WTC11 (cell line): ENCODE results near the gene LBX2.

Experiments
- CREB1 ChIP-seq: sonication (generic); formaldehyde crosslinking; IDR thresholded peaks from 2 replicates; pipeline ENCODE4 v1.8.0; 2023; ENCODE audit warnings: mild to moderate bottlenecking, missing genetic modification reagents
- ELF4 ChIP-seq: sonication (generic); formaldehyde crosslinking; IDR thresholded peaks from 2 replicates; pipeline ENCODE4 v1.8.1; 2022; ENCODE audit warnings: low read depth, mild to moderate bottlenecking, moderate library complexity, missing genetic modification reagents
- FOXJ3 ChIP-seq: sonication (generic); formaldehyde crosslinking; IDR thresholded peaks from 2 replicates; pipeline ENCODE4 v1.9.0; 2021; ENCODE audit warnings: missing genetic modification reagents, mild to moderate bottlenecking, borderline replicate concordance
- GABPB1 ChIP-seq: sonication (generic); formaldehyde crosslinking; IDR thresholded peaks from 2 replicates; pipeline ENCODE4 v1.8.1; 2023; ENCODE audit warnings: mild to moderate bottlenecking, missing genetic modification reagents
- NR1H2 ChIP-seq: sonication (generic); formaldehyde crosslinking; IDR thresholded peaks from 2 replicates; pipeline ENCODE4 v1.9.0; 2021; ENCODE audit warnings: mild to moderate bottlenecking, moderate library complexity, missing genetic modification reagents
- NR3C1 ChIP-seq: sonication (generic); formaldehyde crosslinking; conservative IDR thresholded peaks from 2 replicates; pipeline ENCODE4 v1.8.1; 2023; ENCODE audit warnings: low read depth, mild to moderate bottlenecking, missing genetic modification reagents
- ZNF121 ChIP-seq: sonication (generic); formaldehyde crosslinking; IDR thresholded peaks from 2 replicates; pipeline ENCODE4 v1.8.0; 2023; ENCODE audit warnings: missing genetic modification reagents
- ZNF416 ChIP-seq: fragments of 250-450 bp; sonication (Bioruptor Pico); IDR thresholded peaks from 2 replicates; pipeline ENCODE4 v1.9.0; 2021; ENCODE audit warnings: mild to moderate bottlenecking, inconsistent platforms
- TF ChIP-seq, protein P1 (sequence below): fragments of 200-600 bp; IDR thresholded peaks from 2 replicates; pipeline ENCODE4 v1.8.0; 2022; ENCODE audit warnings: antibody characterized with exemption
- TF ChIP-seq, protein P2 (sequence below): sonication (generic); formaldehyde crosslinking; IDR thresholded peaks from 2 replicates; pipeline ENCODE4 v1.8.1; 2023; ENCODE audit warnings: mild to moderate bottlenecking, missing genetic modification reagents, moderate library complexity
- TF ChIP-seq, protein P3 (sequence below): sonication (generic); formaldehyde crosslinking; conservative IDR thresholded peaks from 2 replicates; pipeline ENCODE4 v1.8.1; 2023; ENCODE audit warnings: mild to moderate bottlenecking, low read depth, missing genetic modification reagents, moderate library complexity
- TF ChIP-seq, protein P4 (sequence below): sonication (generic); formaldehyde crosslinking; IDR thresholded peaks from 2 replicates; pipeline ENCODE4 v1.8.1; 2022; ENCODE audit warnings: low read depth, mild to moderate bottlenecking, moderate library complexity, missing genetic modification reagents, borderline replicate concordance

DNA sequence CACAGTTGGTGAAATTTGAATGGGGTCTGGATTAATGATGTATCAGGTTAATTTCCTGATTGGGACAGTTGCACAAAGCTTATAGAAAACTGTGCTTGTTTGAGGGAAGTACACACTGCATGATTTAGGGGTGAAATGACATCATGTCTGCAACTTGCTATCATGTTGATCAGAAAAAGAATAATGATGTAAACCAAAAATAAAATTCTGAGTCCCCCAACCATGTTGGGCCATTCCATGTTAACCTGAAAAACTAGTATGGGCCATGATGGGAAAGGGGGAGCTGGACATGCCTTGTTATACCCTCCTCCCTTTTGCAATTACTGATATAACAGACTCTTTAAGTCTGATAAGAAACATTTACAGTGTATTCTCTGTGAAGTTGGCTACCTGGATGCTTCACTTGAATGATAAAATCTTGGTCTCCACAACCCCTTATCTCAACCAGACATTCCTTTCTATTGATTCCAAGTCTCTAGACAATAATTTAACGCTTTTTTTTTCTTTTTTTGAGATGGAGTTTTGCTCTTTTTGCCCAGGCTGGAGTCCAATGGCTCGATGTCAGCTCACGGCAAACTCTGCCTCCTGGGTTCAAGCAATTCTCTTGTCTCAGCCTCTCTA, 48.7 kb downstream of the LBX2 start:
- no peak for TF ChIP-seq GABPB1 (CRISPR knock-in tag)
- TF ChIP-seq, protein P1, sequence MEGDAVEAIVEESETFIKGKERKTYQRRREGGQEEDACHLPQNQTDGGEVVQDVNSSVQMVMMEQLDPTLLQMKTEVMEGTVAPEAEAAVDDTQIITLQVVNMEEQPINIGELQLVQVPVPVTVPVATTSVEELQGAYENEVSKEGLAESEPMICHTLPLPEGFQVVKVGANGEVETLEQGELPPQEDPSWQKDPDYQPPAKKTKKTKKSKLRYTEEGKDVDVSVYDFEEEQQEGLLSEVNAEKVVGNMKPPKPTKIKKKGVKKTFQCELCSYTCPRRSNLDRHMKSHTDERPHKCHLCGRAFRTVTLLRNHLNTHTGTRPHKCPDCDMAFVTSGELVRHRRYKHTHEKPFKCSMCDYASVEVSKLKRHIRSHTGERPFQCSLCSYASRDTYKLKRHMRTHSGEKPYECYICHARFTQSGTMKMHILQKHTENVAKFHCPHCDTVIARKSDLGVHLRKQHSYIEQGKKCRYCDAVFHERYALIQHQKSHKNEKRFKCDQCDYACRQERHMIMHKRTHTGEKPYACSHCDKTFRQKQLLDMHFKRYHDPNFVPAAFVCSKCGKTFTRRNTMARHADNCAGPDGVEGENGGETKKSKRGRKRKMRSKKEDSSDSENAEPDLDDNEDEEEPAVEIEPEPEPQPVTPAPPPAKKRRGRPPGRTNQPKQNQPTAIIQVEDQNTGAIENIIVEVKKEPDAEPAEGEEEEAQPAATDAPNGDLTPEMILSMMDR: no peak
- TF ChIP-seq FOXJ3 (CRISPR knock-in tag): no peak
- TF ChIP-seq ZNF121 (CRISPR knock-in tag): no peak
- TF ChIP-seq, protein P2, sequence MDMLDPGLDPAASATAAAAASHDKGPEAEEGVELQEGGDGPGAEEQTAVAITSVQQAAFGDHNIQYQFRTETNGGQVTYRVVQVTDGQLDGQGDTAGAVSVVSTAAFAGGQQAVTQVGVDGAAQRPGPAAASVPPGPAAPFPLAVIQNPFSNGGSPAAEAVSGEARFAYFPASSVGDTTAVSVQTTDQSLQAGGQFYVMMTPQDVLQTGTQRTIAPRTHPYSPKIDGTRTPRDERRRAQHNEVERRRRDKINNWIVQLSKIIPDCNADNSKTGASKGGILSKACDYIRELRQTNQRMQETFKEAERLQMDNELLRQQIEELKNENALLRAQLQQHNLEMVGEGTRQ (CRISPR knock-in tag): no peak
- TF ChIP-seq, protein P3, sequence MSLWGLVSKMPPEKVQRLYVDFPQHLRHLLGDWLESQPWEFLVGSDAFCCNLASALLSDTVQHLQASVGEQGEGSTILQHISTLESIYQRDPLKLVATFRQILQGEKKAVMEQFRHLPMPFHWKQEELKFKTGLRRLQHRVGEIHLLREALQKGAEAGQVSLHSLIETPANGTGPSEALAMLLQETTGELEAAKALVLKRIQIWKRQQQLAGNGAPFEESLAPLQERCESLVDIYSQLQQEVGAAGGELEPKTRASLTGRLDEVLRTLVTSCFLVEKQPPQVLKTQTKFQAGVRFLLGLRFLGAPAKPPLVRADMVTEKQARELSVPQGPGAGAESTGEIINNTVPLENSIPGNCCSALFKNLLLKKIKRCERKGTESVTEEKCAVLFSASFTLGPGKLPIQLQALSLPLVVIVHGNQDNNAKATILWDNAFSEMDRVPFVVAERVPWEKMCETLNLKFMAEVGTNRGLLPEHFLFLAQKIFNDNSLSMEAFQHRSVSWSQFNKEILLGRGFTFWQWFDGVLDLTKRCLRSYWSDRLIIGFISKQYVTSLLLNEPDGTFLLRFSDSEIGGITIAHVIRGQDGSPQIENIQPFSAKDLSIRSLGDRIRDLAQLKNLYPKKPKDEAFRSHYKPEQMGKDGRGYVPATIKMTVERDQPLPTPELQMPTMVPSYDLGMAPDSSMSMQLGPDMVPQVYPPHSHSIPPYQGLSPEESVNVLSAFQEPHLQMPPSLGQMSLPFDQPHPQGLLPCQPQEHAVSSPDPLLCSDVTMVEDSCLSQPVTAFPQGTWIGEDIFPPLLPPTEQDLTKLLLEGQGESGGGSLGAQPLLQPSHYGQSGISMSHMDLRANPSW: no peak
- no peak for TF ChIP-seq NR3C1
- TF ChIP-seq NR1H2: no peak
- TF ChIP-seq ZNF416 (CRISPR knock-in tag): no peak
- no peak for TF ChIP-seq CREB1 (CRISPR knock-in tag)
- TF ChIP-seq, protein P4, sequence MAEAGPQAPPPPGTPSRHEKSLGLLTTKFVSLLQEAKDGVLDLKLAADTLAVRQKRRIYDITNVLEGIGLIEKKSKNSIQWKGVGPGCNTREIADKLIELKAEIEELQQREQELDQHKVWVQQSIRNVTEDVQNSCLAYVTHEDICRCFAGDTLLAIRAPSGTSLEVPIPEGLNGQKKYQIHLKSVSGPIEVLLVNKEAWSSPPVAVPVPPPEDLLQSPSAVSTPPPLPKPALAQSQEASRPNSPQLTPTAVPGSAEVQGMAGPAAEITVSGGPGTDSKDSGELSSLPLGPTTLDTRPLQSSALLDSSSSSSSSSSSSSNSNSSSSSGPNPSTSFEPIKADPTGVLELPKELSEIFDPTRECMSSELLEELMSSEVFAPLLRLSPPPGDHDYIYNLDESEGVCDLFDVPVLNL (CRISPR knock-in tag): no peak
- TF ChIP-seq ELF4: no peak
